ENCODE measurements around the gene BFAR. TPM values are rescaled to one million over a fixed set of nuclear protein-coding genes. Genes with fewer than 3 reads are reported as not detected.
"Not testable (repeated sequence)": the region's sequence is repeated elsewhere in the genome, so short reads cannot be mapped to it uniquely, and the experiment has no call there.

BFAR gene
- total RNA-seq, 1 donor from 2014 or later = 80.7 TPM

- not testable (repeated sequence) for DNase-seq (ENCODE audit: low spot score); H3K27me3 Mint-ChIP-seq (ENCODE audit: unreplicated experiment); H3K9me3 Mint-ChIP-seq (ENCODE audit: unreplicated experiment); H3K4me3 Mint-ChIP-seq (ENCODE audit: unreplicated experiment); H3K4me1 Mint-ChIP-seq (ENCODE audit: unreplicated experiment); H3K27ac Mint-ChIP-seq (ENCODE audit: unreplicated experiment); H3K36me3 Mint-ChIP-seq (ENCODE audit: low read depth, unreplicated experiment)
Observed at GRCh38 chr16:14703156-14704011, 70.6 kb downstream of the BFAR start, which contains the start of gene NPIPA3. Gene NPIPA3 (plus strand): TSS chr16:14703411. CDS start chr16:14708944, 5,533 bp downstream.

Other genes starting within 250 kb of the BFAR start
- gene PARN, start 2.7 kb upstream of the BFAR start, total RNA-seq (ENCODE audit: unreplicated experiment) = 25.2 TPM
- 0.28 TPM for gene PLA2G10, start 61.4 kb downstream of the BFAR start, total RNA-seq (ENCODE audit: unreplicated experiment)
- gene NPIPA3, start 70.5 kb downstream of the BFAR start, total RNA-seq (ENCODE audit: unreplicated experiment) = 2.4 TPM
- 9.0 TPM for gene NPIPA2, start 109.6 kb downstream of the BFAR start, total RNA-seq (ENCODE audit: unreplicated experiment)
- 79.0 TPM for gene NOMO1, start 200.8 kb downstream of the BFAR start, total RNA-seq (ENCODE audit: unreplicated experiment)